Endometrium (tissue), 2 donors: ENCODE measurements around the gene LIMS2.

Experiments used
- FAIRE-seq: peaks from 2 replicates; lab custom pipeline; 2012; peaks lifted over from hg19 to GRCh38; lab: Jason Lieb, UNC
- donor health status: control.
- donor health status: control.

Gene LIMS2

GRCh38 chr2:127634066-127634617 lies 41.2 kb downstream of the LIMS2 start:
- FAIRE-seq, result no peak

- FAIRE-seq, result no peak
Measured at GRCh38 chr2:127633556-127634065, 41.7 kb downstream of the LIMS2 start.

GRCh38 chr2:127632592-127633489 lies 42.5 kb downstream of the LIMS2 start:
- no peak for FAIRE-seq

GRCh38 chr2:127631997-127632581 lies 43.2 kb downstream of the LIMS2 start:
- no peak for FAIRE-seq

- FAIRE-seq, result no peak
Measured at GRCh38 chr2:127631541-127631996, 43.8 kb downstream of the LIMS2 start.

- FAIRE-seq, result no peak
Measured at GRCh38 chr2:127630864-127631540, 44.3 kb downstream of the LIMS2 start.

- FAIRE-seq, result no peak
Measured at GRCh38 chr2:127630096-127630863, 45.0 kb downstream of the LIMS2 start.

GRCh38 chr2:127629637-127630036 lies 45.7 kb downstream of the LIMS2 start:
- no peak for FAIRE-seq

- FAIRE-seq, result no peak
Measured at GRCh38 chr2:127628767-127629614, 46.3 kb downstream of the LIMS2 start.

GRCh38 chr2:127627740-127628571 lies 47.4 kb downstream of the LIMS2 start:
- FAIRE-seq, result no peak

- no peak for FAIRE-seq
Measured at GRCh38 chr2:127626917-127627739, 48.2 kb downstream of the LIMS2 start.

GRCh38 chr2:127626175-127626574 lies 49.2 kb downstream of the LIMS2 start:
- FAIRE-seq, result no peak

GRCh38 chr2:127625572-127625951 lies 49.8 kb downstream of the LIMS2 start:
- no peak for FAIRE-seq

GRCh38 chr2:127624756-127625571 lies 50.4 kb downstream of the LIMS2 start:
- no peak for FAIRE-seq

GRCh38 chr2:127624320-127624755 lies 51.0 kb downstream of the LIMS2 start:
- no peak for FAIRE-seq

GRCh38 chr2:127623388-127624319 lies 51.7 kb downstream of the LIMS2 start:
- no peak for FAIRE-seq
